ENCODE results near the gene BRINP1. TPM values are rescaled to one million over a fixed set of nuclear protein-coding genes. Genes with fewer than 3 reads are reported as not detected.

Gene BRINP1
- total RNA-seq, 2 experiments from 2014 or later, result not detected

- H3K4me1 ChIP-seq (ENCODE audit: insufficient read depth, low read length, poor library complexity, severe bottlenecking), result no peaks in the 10 kb centered on the region
- H3K9me3 ChIP-seq (ENCODE audit: low read length), result no peaks in the 10 kb centered on the region
- intact Hi-C loops (cut with micrococcal nuclease; ENCODE audit: unreplicated experiment), result no loop called here
- H4K20me1 ChIP-seq (ENCODE audit: insufficient read depth, low read length), result no peaks in the 10 kb centered on the region
- no peak overlapping the region for H3K4me3 ChIP-seq (ENCODE audit: low read depth, low read length, poor library complexity, severe bottlenecking)
- H2AFZ ChIP-seq (ENCODE audit: low read length), result no peak overlapping the region
- no TSS peak for BruUV-seq (replicated peaks)
- ChIA-PET POLR2A (interaction anchor here (1.0 kb wide), 1 partner anchor 408 kb away, joined by 3 read pairs; no protein-coding TSS in a partner anchor), CTCF (ENCODE audit: unreplicated experiment) (no interaction called here)
- no peak overlapping the region for H3K4me2 ChIP-seq (ENCODE audit: low read length)
- no peaks in the 10 kb centered on the region for H3K9me2 ChIP-seq (ENCODE audit: insufficient read depth, low read length)
- H3K27ac ChIP-seq (ENCODE audit: low read depth, low read length, poor library complexity, severe bottlenecking), result no peak overlapping the region
- H3K79me2 ChIP-seq (ENCODE audit: insufficient read depth, low read depth, low read length), result no peaks in the 10 kb centered on the region
- H3K36me3 ChIP-seq (ENCODE audit: insufficient read depth, low read length), result no peaks in the 10 kb centered on the region
- DNase-seq (ENCODE audit: low spot score), result no peak
- no peak for TF ChIP-seq EZH2phosphoT487 (IDR thresholded peaks at IDR 0.05; ENCODE audit: borderline replicate concordance, low read depth, low read length)
- TF ChIP-seq CTCF (conservative IDR thresholded peaks at IDR 0.05; ENCODE audit: low read length), result no peak
Measured at GRCh38 chr9:119252671-119253299, 116.5 kb downstream of the BRINP1 start.

GRCh38 chr9:119251936-119252335 lies 117.3 kb downstream of the BRINP1 start:
- H2AFZ ChIP-seq (ENCODE audit: low read length), result no peak overlapping the region
- H3K9me2 ChIP-seq (ENCODE audit: insufficient read depth, low read length), result no peaks in the 10 kb centered on the region
- DNase-seq (ENCODE audit: low spot score), result no peak
- H3K79me2 ChIP-seq (ENCODE audit: insufficient read depth, low read depth, low read length), result no peaks in the 10 kb centered on the region
- H4K20me1 ChIP-seq (ENCODE audit: insufficient read depth, low read length), result no peaks in the 10 kb centered on the region
- POLR2A ChIA-PET, result interaction anchor here (1.0 kb wide), 1 partner anchor 409 kb away, joined by 3 read pairs; no protein-coding TSS in a partner anchor
- no peak overlapping the region for H3K4me3 ChIP-seq (ENCODE audit: low read depth, low read length, poor library complexity, severe bottlenecking)
- H3K4me1 ChIP-seq (ENCODE audit: insufficient read depth, low read length, poor library complexity, severe bottlenecking), result no peaks in the 10 kb centered on the region
- CTCF ChIA-PET (ENCODE audit: unreplicated experiment), result no interaction called here
- H3K36me3 ChIP-seq (ENCODE audit: insufficient read depth, low read length), result no peaks in the 10 kb centered on the region
- intact Hi-C loops (cut with micrococcal nuclease; ENCODE audit: unreplicated experiment), result no loop called here
- TF ChIP-seq EZH2phosphoT487 (IDR thresholded peaks at IDR 0.05; ENCODE audit: borderline replicate concordance, low read depth, low read length), result no peak
- TF ChIP-seq CTCF (conservative IDR thresholded peaks at IDR 0.05; ENCODE audit: low read length), result no peak
- no peak overlapping the region for H3K27ac ChIP-seq (ENCODE audit: low read depth, low read length, poor library complexity, severe bottlenecking)
- H3K4me2 ChIP-seq (ENCODE audit: low read length), result no peak overlapping the region
- no peaks in the 10 kb centered on the region for H3K9me3 ChIP-seq (ENCODE audit: low read length)
- no TSS peak for BruUV-seq (replicated peaks)

- POLR2A ChIA-PET, result no interaction called here
- Histone ChIP-seq H3K79me2 (ENCODE audit: insufficient read depth, low read depth, low read length) (no peaks in the 10 kb centered on the region), H3K27ac (ENCODE audit: low read depth, low read length, poor library complexity, severe bottlenecking) (no peak overlapping the region), H3K9me3 (ENCODE audit: low read length) (no peaks in the 10 kb centered on the region), H4K20me1 (ENCODE audit: insufficient read depth, low read length) (no peaks in the 10 kb centered on the region), H3K4me2 (ENCODE audit: low read length) (no peak overlapping the region), H3K9me2 (ENCODE audit: insufficient read depth, low read length) (no peaks in the 10 kb centered on the region), H3K4me1 (ENCODE audit: insufficient read depth, low read length, poor library complexity, severe bottlenecking) (no peaks in the 10 kb centered on the region), H3K36me3 (ENCODE audit: insufficient read depth, low read length) (no peaks in the 10 kb centered on the region), H2AFZ (ENCODE audit: low read length) (no peak overlapping the region), H3K4me3 (ENCODE audit: low read depth, low read length, poor library complexity, severe bottlenecking) (no peak overlapping the region)
- CTCF ChIA-PET (ENCODE audit: unreplicated experiment), result no interaction called here
- TF ChIP-seq EZH2phosphoT487 (IDR thresholded peaks at IDR 0.05; ENCODE audit: borderline replicate concordance, low read depth, low read length), result no peak
- intact Hi-C loops (cut with micrococcal nuclease; ENCODE audit: unreplicated experiment), result no loop called here
- no peak for DNase-seq (ENCODE audit: low spot score)
- no TSS peak for BruUV-seq (replicated peaks)
Measured at GRCh38 chr9:119250730-119251129, 118.5 kb downstream of the BRINP1 start.

All from OCI-LY7 (cell line).